Spleen (tissue), 11 donors: Measurements from ENCODE around the gene NTRK2. TPM values are rescaled to one million over a fixed set of nuclear protein-coding genes. Genes with fewer than 3 reads are reported as not detected.

Source experiments
- DNase-seq: peaks from one replicate; pipeline ENCODE4 v3.0.0-alpha.2; 2020
- H3K27ac ChIP-seq, 8 donors: fragments of 200-600 bp; sonication (generic) in 7 of 8; 1 replicate in 4 of 8; 2 replicates in 4 of 8; pipeline versions ENCODE4 v1.5.0 to v1.8.0; 2016 to 2021; ENCODE audit warnings: inconsistent platforms in 4 of 8, mild to moderate bottlenecking in 4 of 8, moderate library complexity in 1 of 8
- H3K27me3 ChIP-seq, 7 donors: fragments of 200-600 bp; sonication (generic) in 6 of 7; replicated peaks in 1 of 7; 1 replicate in 4 of 7; 2 replicates in 3 of 7; pipeline versions ENCODE4 v1.5.0 to v1.8.0; 2016 to 2021; ENCODE audit warnings: inconsistent platforms in 3 of 7, mild to moderate bottlenecking in 1 of 7
- H3K36me3 ChIP-seq, 6 donors: fragments of 200-600 bp; sonication (generic) in 5 of 6; 1 replicate in 4 of 6; 2 replicates in 2 of 6; pipeline versions ENCODE4 v1.5.0 to v1.8.0; 2016 to 2021; ENCODE audit warnings: inconsistent platforms in 2 of 6
- H3K4me1 ChIP-seq, 6 donors: fragments of 200-600 bp; sonication (generic) in 5 of 6; 1 replicate in 3 of 6; 2 replicates in 3 of 6; pipeline versions ENCODE4 v1.5.0 to v1.8.0; 2016 to 2021; ENCODE audit warnings: inconsistent platforms in 3 of 6
- H3K4me3 ChIP-seq, 8 donors: fragments of 200-600 bp; sonication (generic) in 7 of 8; 1 replicate in 4 of 8; 2 replicates in 4 of 8; pipeline versions ENCODE4 v1.5.0 to v1.8.0; 2016 to 2021; ENCODE audit warnings: inconsistent platforms in 4 of 8, mild to moderate bottlenecking in 4 of 8, moderate library complexity in 2 of 8
- H3K9me3 ChIP-seq, 8 donors: fragments of 200-600 bp; sonication (generic) in 7 of 8; 1 replicate in 4 of 8; 2 replicates in 4 of 8; pipeline versions ENCODE4 v1.5.0 to v1.8.0; 2016 to 2021; ENCODE audit warnings: inconsistent platforms in 4 of 8
- CTCF ChIP-seq, 11 experiments: fragments of 200-600 bp in 7 of 11; fragments of 450-650 bp in 4 of 11; sonication (generic) in 4 of 11; IDR thresholded peaks in 8 of 11; conservative IDR thresholded peaks in 3 of 11; 1 replicate in 7 of 11; 2 replicates in 4 of 11; pipeline versions ENCODE4 v1.4.0 to v1.8.0; 2016 to 2021; ENCODE audit warnings: antibody characterized with exemption in 11 of 11, inconsistent platforms in 4 of 11, mild to moderate bottlenecking in 1 of 11
- POLR2A ChIP-seq, 3 donors: fragments of 450-650 bp; IDR thresholded peaks; one replicate each; pipeline ENCODE4 v1.5.1; 2017; ENCODE audit warnings: antibody characterized with exemption in 3 of 3, mild to moderate bottlenecking in 1 of 3
- POLR2AphosphoS5 ChIP-seq, 3 donors: sonication (generic); formaldehyde crosslinking; IDR thresholded peaks; one replicate each; pipeline ENCODE4 v1.5.1; 2017; ENCODE audit warnings: antibody characterized with exemption in 3 of 3
- WGBS, 5 donors: extraction: QIAGEN DNeasy Blood & Tissue Kit in 3 of 5; methylation state at CpG; one replicate each; pipeline versions ENCODE4 v1.1.5 to v1.1.7; 2013 to 2018; 5-methylcytosine and 5-hydroxymethylcytosine counted together
- intact Hi-C: fragments of 100-400 bp; cut with DNase I; formaldehyde crosslinking; loops from one replicate; pipeline ENCODE4 v1.15.0; 2023; ENCODE audit warnings: low total_unique reads
- polyA plus RNA-seq, 3 donors: library from polyadenylated mRNA; stranded (reverse); fragments of 200-250 nt; gene quantifications; one replicate each; pipeline ENCODE4 v1.2.1, GENCODE V29; 2013
- total RNA-seq, 7 donors: library from RNA; depleted of rRNA in 3 of 7; stranded (reverse); fragments of >200 nt in 3 of 7; fragmentation: NEBNext Ultra II Directional in 4 of 7; extraction: Animal tissue kit (Norgen Biotek cat#: 25700) in 4 of 7; gene quantifications; one replicate each; pipeline versions ENCODE4 v1.1.0 to v1.2.1, GENCODE V29; 2016 to 2021
- donor health status: healthy with polysubstance abuse.
- donor health status: DM: no; HTN: no; CAD: no; lungs with moderate emphysema.
- donor health status: DM: no; HTN: no; CAD: no.
- donor health status: Bipolar disorder and iron deficiency.
- donor health status: healthy.
- donor health status: DM: no; HTN: no; CAD: no.
- donor health status: DM: yes; HTN: yes; CAD: no.

NTRK2 gene
- total and polyA plus RNA-seq, 10 donors: 0.63 to 22.7 (median 8.9) TPM

GRCh38 chr9:84971571-84971970, 302.0 kb downstream of the NTRK2 start:
- H3K36me3 ChIP-seq: no peaks in the 10 kb centered on the region
- no peak for TF ChIP-seq POLR2A (IDR thresholded peaks at IDR 0.05)
- no peak for TF ChIP-seq CTCF (IDR thresholded peaks at IDR 0.05 in 8 of 11, conservative IDR thresholded peaks at IDR 0.05 in 3 of 11)
- no peak for TF ChIP-seq POLR2AphosphoS5 (IDR thresholded peaks at IDR 0.05)
- H3K4me3 ChIP-seq: no peak overlapping the region
- H3K27me3 ChIP-seq: no peaks in the 10 kb centered on the region
- no peaks in the 10 kb centered on the region for H3K9me3 ChIP-seq
- no peak for DNase-seq
- intact Hi-C loops: no loop called here
- no peaks in the 10 kb centered on the region for H3K4me1 ChIP-seq
- no peak overlapping the region for H3K27ac ChIP-seq

DNA sequence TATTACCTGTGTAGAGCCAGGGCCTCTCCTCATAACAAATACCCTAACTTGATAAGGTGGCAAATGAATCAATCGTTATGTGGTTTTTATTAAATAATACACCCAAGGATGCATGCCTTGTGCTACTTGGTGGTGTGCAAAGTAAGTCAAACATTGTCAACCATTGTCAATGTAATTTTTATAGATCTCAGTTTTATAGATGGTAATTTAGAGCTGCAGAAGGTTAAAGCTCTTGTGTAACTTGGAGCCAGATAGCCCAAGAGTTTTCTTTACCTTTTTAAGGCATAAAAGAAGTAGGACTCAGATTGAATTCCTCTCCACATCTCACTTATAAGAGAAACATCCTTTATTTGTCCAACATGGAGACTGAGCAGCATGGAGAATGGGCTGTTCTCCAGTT, 304.7 kb downstream of the NTRK2 start:
- 69 to 93% (median 76%) methylated on average over 1 of the region's 1 CpG for WGBS, 5 donors
- Histone ChIP-seq H3K27ac (no peak overlapping the region), H3K4me1 (no peaks in the 10 kb centered on the region), H3K9me3 (no peaks in the 10 kb centered on the region), H3K36me3 (no peaks in the 10 kb centered on the region), H3K27me3 (no peaks in the 10 kb centered on the region), H3K4me3 (no peak overlapping the region)
- DNase-seq: no peak
- no peak for TF ChIP-seq POLR2A (IDR thresholded peaks at IDR 0.05)
- no peak for TF ChIP-seq POLR2AphosphoS5 (IDR thresholded peaks at IDR 0.05)
- no peak for TF ChIP-seq CTCF (IDR thresholded peaks at IDR 0.05 in 8 of 11, conservative IDR thresholded peaks at IDR 0.05 in 3 of 11)
- intact Hi-C loops: no loop called here

DNA sequence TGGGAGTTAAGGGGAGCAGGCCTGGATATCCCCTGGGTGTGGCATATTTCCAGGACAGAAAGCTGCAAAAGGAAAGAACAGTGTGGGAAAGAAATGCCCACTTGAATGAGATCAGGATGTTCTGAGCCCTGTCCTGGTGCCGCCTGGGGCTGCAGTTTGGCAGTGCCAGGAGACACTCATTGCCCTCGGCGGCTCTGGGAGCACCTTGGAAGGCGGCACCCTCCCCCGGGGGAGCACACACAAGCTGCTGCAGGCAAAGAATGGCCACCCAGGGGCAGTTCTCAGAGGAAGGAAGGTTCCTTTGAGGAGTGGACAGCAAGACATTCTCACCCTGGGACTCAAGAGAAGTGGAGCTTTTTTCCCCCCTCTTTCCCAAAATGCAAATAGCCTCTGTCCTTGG, 305.3 kb downstream of the NTRK2 start:
- no peaks in the 10 kb centered on the region for H3K36me3 ChIP-seq
- no peak for DNase-seq
- no peaks in the 10 kb centered on the region for H3K4me1 ChIP-seq
- H3K9me3 ChIP-seq: no peaks in the 10 kb centered on the region
- no peak overlapping the region for H3K27ac ChIP-seq
- no peak overlapping the region for H3K4me3 ChIP-seq
- intact Hi-C loops: no loop called here
- TF ChIP-seq POLR2AphosphoS5 (IDR thresholded peaks at IDR 0.05) (no peak), POLR2A (IDR thresholded peaks at IDR 0.05) (no peak), CTCF (IDR thresholded peaks at IDR 0.05 in 8 of 11, conservative IDR thresholded peaks at IDR 0.05 in 3 of 11) (no peak)
- H3K27me3 ChIP-seq: no peaks in the 10 kb centered on the region
- 71 to 85% (median 80%) methylated on average over 5 of the region's 5 CpGs for WGBS, 5 donors

DNA sequence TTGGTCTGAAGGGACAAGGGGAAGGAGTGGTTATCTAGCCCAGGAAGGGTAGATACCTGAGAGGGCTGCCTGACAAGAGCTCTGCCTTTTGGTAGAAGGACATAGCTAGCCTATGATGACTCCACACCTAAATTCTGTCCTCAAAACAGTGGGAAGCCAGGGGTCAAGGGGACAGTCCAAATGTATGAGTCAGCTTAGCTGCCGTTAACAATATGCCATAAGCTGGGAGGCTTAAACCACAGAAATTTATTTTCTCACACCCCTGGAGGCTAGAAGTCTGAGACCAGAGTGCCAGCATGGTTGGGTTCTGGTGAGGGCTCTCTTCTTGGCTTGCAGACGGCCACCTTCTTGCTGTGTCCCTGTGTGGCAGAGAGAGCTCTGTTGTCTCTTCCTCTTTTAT, 306.4 kb downstream of the NTRK2 start:
- 58 to 88% (median 71%) methylated on average over 2 of the region's 2 CpGs for WGBS, 5 donors
- no peak overlapping the region for H3K27ac ChIP-seq
- DNase-seq: no peak
- no peak overlapping the region for H3K4me3 ChIP-seq
- H3K27me3 ChIP-seq: no peaks in the 10 kb centered on the region
- intact Hi-C loops: no loop called here
- TF ChIP-seq POLR2A (IDR thresholded peaks at IDR 0.05): no peak
- TF ChIP-seq CTCF (IDR thresholded peaks at IDR 0.05 in 8 of 11, conservative IDR thresholded peaks at IDR 0.05 in 3 of 11): no peak
- TF ChIP-seq POLR2AphosphoS5 (IDR thresholded peaks at IDR 0.05): no peak
- H3K4me1 ChIP-seq: no peaks in the 10 kb centered on the region
- H3K9me3 ChIP-seq: no peaks in the 10 kb centered on the region
- H3K36me3 ChIP-seq: no peaks in the 10 kb centered on the region
